AG09309 (cell line): ENCODE data around the gene KIF18B.

Experiments used
- DNase-seq: peaks from one replicate; pipeline ENCODE4 v3.0.0-alpha.2; 2010; ENCODE audit warnings: low read depth
- H3K4me3 ChIP-seq: 2 replicates; pipeline ENCODE4 v1.5.1; 2011; ENCODE audit warnings: mild to moderate bottlenecking, low read depth, low read length, moderate library complexity; ENCODE audit not compliant: control insufficient read depth
- TF ChIP-seq, protein P1 (sequence below): IDR thresholded peaks from 2 replicates; pipeline ENCODE4 v1.5.1; 2011; ENCODE audit warnings: mild to moderate bottlenecking, low read depth, low read length, inconsistent platforms; ENCODE audit not compliant: insufficient read depth, control insufficient read depth; ENCODE audit errors: missing control alignments

The KIF18B gene

DNA sequence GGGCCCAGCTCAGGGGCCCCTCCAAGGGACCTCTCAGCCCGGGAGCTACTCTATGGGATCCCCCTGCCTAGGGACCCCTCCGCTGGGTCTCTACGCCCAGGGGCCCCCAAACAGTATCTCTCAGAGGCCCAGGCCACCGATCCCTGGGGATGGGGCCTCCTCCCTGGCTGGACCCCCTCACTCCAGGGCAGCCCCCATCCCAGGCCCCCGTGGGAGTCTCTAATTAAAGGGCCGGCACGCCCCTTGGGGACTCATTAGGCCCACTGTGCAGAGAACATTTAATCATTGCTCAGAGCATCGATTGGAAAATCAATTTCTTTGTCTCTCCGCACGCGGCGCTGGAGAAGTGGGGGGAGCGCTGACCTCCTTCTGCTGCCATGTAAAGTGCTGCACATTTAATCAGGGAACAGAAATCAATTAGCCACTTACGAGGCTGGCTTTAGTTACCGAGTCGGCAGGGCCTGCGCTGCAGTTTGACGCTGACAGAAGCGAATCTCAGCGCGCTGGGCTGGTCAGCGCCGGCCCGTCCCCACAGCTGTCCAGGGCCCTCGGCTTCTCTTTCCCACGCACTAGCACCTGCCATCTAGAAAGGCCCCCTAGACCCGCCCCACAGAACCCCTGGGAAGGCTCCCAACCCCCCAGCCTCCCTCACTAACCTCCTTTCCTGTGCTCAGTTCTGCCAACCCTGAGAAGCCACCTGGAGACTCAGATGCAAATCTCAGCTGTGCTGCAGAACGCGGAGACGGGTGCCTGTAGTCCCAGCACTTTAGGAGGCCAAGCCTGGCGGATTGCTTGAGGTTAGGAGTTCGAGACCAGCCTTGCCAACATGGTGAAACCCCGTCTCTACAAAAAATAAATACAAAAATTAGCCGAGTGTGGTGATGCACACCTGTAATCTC is 40.7 kb upstream of the KIF18B start:
- TF ChIP-seq, protein P1, sequence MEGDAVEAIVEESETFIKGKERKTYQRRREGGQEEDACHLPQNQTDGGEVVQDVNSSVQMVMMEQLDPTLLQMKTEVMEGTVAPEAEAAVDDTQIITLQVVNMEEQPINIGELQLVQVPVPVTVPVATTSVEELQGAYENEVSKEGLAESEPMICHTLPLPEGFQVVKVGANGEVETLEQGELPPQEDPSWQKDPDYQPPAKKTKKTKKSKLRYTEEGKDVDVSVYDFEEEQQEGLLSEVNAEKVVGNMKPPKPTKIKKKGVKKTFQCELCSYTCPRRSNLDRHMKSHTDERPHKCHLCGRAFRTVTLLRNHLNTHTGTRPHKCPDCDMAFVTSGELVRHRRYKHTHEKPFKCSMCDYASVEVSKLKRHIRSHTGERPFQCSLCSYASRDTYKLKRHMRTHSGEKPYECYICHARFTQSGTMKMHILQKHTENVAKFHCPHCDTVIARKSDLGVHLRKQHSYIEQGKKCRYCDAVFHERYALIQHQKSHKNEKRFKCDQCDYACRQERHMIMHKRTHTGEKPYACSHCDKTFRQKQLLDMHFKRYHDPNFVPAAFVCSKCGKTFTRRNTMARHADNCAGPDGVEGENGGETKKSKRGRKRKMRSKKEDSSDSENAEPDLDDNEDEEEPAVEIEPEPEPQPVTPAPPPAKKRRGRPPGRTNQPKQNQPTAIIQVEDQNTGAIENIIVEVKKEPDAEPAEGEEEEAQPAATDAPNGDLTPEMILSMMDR: no peak
- no peak overlapping the region for H3K4me3 ChIP-seq
- DNase-seq: no peak

DNA sequence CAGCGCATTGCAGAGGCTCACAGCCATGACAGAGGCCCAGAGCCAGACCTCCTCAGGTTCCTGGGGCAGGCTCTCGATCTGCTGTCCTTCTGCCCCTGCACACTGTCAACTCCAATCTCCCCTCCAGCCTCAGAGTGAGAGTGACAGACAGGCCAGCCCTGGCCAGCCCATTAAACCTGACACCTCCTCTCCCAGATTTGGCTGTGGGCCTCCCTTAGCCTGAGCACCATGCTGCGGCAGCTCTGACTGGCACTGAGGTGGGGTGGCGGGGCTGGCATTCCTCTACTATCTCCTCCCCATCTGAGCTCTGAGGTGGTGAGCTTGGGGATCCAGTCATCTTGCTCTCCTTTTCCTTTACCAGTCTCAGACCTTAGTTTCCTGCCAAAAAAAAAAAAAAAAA is 36.0 kb upstream of the KIF18B start:
- H3K4me3 ChIP-seq: no peak overlapping the region
- TF ChIP-seq, protein P1: no peak
- DNase-seq: no peak

DNA sequence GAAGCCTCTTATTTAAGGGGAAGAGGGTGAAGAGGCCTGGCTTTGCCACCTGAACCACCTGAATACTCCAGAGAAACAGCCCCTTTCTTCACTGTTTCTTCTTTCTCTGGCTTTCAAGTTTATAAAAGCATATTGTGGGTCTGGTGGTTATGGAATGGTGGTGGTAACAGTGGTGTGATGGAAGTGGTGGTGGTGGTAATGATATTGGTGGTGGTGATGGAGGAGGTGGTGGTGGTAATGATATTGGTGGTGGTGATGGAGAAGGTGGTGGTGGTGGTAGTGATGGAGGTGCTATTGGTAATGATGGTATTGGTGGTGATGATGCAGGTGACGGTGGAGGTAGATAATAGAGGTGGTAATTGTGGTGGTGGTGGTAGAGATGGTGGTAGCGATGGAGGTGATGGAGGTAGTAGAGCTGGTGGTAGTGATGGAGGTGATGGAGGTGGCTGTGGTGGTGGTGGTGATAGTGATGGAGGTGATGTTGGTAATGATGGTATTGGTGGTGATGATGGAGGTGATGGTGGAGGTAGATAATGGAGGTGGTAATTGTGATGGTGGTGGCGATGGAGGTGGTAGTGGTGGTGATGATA is 34.6 kb upstream of the KIF18B start:
- TF ChIP-seq, protein P1: no peak
- H3K4me3 ChIP-seq: no peak overlapping the region
- DNase-seq: no peak

DNA sequence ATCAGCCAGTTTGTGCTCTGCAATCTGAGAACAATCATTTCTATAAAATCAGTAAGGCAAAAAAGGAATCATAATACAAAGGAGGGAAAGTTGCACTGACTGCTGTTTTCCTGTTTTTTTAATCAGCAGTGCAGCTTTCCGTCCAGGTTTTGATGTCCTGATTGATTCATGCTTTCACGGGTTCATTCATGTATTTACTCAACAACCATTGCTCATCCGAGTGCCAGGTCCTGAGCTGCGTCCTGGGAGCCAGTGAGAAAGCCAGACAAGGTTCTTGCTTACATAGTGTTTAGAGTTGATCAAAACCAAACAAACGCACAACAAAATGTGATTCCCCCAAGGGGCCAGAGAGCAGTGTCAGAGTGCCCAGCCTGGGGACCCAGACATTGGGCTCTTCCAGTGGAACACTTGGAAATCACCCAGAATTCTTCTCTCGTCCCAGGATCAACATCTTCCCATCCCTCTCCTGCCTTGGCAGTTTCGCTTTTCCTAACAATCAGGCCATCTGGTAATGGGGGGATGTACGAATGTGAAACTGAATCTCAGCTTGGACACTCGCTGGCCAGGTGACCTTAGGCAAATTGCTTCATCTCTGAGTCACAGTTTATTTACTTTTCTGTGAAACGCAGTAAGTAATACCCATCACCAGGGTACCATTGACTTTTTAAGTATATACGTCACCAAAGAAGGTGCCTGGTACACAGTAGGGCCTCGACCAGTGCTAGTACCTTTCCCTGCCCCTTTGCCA is 33.8 kb upstream of the KIF18B start:
- peak overlapping the region; percentile 18 for H3K4me3 ChIP-seq
- TF ChIP-seq, protein P1: no peak
- DNase-seq: peak; percentile 27

DNA sequence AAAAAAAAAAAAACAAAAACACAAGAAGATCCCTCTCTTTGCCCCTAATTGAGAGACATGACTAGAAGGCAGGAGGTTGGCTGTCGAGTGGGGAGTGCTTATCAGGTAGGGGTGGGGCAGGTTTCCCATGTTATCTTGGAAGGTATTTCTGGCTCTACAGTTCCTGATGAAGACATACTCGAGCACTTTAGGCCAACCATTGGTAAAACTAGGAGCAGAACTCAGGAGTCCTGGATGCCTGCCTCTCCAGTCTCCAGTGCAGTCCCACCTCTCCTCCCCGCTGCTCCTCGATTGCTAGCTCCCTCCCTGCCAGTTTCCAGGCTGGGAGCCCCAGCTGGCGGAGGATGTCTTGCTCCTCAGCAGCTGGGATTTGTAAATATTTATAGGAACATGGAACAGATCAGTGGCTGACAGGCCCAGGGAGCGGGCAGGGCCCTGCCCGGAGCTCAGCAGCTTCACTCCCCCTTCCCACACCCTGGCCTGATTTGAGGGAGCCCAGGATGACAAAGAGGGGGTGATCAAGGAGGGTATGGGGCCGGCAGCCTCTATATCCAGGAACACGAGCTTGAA is 31.9 kb upstream of the KIF18B start:
- H3K4me3 ChIP-seq: no peak overlapping the region
- TF ChIP-seq, protein P1: no peak
- DNase-seq: no peak

DNA sequence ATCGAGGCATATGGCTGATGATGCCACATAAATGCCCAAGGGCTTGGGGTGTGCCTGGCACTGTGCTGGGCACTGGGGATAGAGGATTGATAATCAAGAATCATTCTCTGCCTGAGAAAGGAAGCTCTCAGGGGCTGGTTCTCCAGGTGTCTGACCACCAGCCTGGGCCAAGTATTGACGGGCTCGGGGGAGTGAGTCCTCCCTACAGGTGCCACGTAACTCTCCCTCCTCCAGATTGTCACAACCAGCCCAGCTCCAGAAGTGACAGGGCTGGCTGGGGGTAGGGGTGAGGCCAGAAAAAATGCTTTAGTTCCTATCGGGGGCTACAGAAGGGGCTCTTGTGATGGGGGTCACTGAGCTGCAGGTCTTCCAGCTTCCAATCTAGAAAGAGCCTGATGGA is 31.2 kb upstream of the KIF18B start:
- TF ChIP-seq, protein P1: no peak
- H3K4me3 ChIP-seq: no peak overlapping the region
- DNase-seq: no peak
